Mucosa of rectum (tissue), 2 donors: Measurements from ENCODE around the gene PTTG1IP.
A peak's percentile ranks its signal among the peaks of the same experiment; 100 is the strongest.
"Not testable (repeated sequence)": the region's sequence is repeated elsewhere in the genome, so short reads cannot be mapped to it uniquely, and the experiment has no call there.

ENCODE experiments used
- H3K27ac ChIP-seq, 2 donors: one replicate each; pipeline ENCODE4 v1.7.0; 2013; ENCODE audit warnings: inconsistent platforms in 2 of 2, low read depth in 2 of 2, low read length in 2 of 2
- H3K27me3 ChIP-seq, 2 donors: one replicate each; pipeline ENCODE4 v1.7.0; 2013; ENCODE audit warnings: low read length in 2 of 2; ENCODE audit not compliant: control insufficient read depth in 2 of 2, insufficient read depth in 2 of 2
- H3K36me3 ChIP-seq, 2 donors: one replicate each; pipeline ENCODE4 v1.7.0; 2013; ENCODE audit warnings: low read length in 2 of 2; ENCODE audit not compliant: control insufficient read depth in 2 of 2, insufficient read depth in 2 of 2
- H3K4me1 ChIP-seq, 2 donors: one replicate each; pipeline ENCODE4 v1.7.0; 2013; ENCODE audit warnings: low read length in 2 of 2, mild to moderate bottlenecking in 1 of 2; ENCODE audit not compliant: control insufficient read depth in 2 of 2, insufficient read depth in 2 of 2
- H3K4me3 ChIP-seq, 2 donors: one replicate each; pipeline ENCODE4 v1.7.0; 2013; ENCODE audit warnings: low read length in 2 of 2
- H3K9ac ChIP-seq, 2 donors: one replicate each; pipeline ENCODE4 v1.7.0; 2013; ENCODE audit warnings: low read length in 2 of 2, low read depth in 1 of 2, mild to moderate bottlenecking in 1 of 2
- H3K9me3 ChIP-seq, 2 donors: one replicate each; pipeline ENCODE4 v1.7.0; 2013; ENCODE audit warnings: low read length in 2 of 2; ENCODE audit not compliant: control insufficient read depth in 2 of 2
- donor health status: healthy.
- donor health status: Normal muscosa, but diverticular disease.

Gene PTTG1IP

GRCh38 chr21:44836349-44836665 is 37.2 kb downstream of the PTTG1IP start:
- H3K27me3 ChIP-seq: no peaks in the 10 kb centered on the region
- peaks cover 5 to 11% of the 10 kb centered on the region in 2 donors for H3K4me1 ChIP-seq
- no peaks in the 10 kb centered on the region for H3K36me3 ChIP-seq
- H3K9ac ChIP-seq: no peak overlapping the region
- no peak overlapping the region for H3K4me3 ChIP-seq
- H3K9me3 ChIP-seq: no peaks in the 10 kb centered on the region
- H3K27ac ChIP-seq: no peak overlapping the region

DNA sequence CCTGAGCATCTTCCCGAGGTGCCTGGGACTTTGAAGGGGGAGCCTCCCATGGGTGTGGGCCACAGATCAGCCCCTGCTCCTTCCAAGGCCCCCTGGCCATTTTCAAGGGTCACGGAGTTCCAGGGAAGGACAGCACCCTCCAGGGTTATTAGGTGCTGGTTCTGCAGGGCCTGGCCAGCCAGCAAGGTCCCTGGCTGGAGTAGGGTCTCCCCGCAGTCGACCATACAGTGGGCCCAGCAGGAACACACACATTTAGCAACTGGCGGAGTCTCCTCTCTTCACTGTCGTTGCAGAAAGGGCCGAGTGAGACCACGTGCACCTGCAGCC is 37.9 kb downstream of the PTTG1IP start:
- Histone ChIP-seq H3K27me3 (no peaks in the 10 kb centered on the region), H3K9ac (no peak overlapping the region), H3K36me3 (no peaks in the 10 kb centered on the region), H3K27ac (no peak overlapping the region), H3K4me1 (peaks cover 5 to 11% of the 10 kb centered on the region in 2 donors), H3K4me3 (no peak overlapping the region), H3K9me3 (no peaks in the 10 kb centered on the region)

GRCh38 chr21:44834951-44835646 is 38.4 kb downstream of the PTTG1IP start:
- Histone ChIP-seq H3K9ac (no peak overlapping the region), H3K36me3 (no peaks in the 10 kb centered on the region), H3K9me3 (no peaks in the 10 kb centered on the region), H3K27me3 (no peaks in the 10 kb centered on the region), H3K27ac (no peak overlapping the region), H3K4me1 (peaks cover 5 to 11% of the 10 kb centered on the region in 2 donors), H3K4me3 (peak overlapping the region in 1 of 2 donors; percentile 7)

DNA sequence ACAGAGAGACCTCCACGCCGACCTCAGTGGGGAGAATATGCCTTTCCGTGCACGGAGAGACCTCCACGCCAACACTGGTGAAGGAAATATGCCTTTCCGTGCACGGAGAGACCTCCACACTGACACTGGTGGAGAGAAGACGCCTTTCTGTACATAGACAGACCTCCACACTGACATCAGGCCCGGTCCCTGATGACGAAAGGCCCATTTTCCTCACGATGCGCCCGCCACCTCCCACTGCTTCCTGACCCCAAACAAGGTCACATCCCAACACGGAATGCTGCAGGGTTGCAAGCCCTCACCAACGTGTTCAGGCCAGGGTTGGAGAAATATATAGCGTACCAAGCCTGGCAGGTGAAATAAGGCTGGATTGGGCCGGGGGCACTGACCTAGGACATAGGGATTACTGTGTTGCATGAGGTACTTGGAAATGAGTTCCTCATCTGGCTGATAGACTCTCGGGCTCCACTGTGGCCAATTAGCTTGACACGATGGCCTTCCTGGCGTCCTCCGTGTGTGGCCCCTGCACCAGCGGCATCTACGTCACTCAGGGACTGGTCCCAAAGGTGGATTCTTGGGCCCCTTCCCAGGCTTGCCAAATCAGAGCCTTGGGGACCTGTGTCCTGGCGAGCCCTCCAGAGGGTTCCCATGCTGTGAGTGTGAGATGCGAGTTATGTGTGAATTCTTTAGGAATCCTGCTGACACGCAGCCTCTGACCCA is 39.1 kb downstream of the PTTG1IP start:
- Histone ChIP-seq H3K27me3 (no peaks in the 10 kb centered on the region), H3K4me3 (no peak overlapping the region), H3K9ac (no peak overlapping the region), H3K9me3 (no peaks in the 10 kb centered on the region), H3K27ac (no peak overlapping the region), H3K4me1 (peaks cover 5 to 11% of the 10 kb centered on the region in 2 donors), H3K36me3 (no peaks in the 10 kb centered on the region)

DNA sequence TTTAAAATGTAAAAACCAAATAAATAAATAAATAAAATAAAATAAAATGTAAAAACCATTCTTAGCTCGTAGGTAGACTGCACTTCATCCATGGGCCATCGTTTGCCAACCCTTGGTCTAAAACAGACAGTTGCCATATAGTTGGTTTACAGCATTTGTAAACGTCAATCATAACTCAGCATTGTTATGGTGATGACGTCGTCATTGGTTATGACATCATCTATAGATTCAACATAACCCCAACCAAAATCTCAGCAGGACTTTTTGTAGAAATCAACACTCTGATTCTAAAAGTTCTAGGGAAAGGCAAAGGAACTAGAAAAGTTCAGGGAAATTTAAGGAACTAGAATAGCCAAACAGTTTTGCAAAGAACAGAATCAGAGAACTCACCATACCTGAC is 39.8 kb downstream of the PTTG1IP start:
- no peak overlapping the region for H3K27ac ChIP-seq
- H3K9ac ChIP-seq: no peak overlapping the region
- H3K27me3 ChIP-seq: no peaks in the 10 kb centered on the region
- H3K4me1 ChIP-seq: peaks cover 5 to 11% of the 10 kb centered on the region in 2 donors
- H3K9me3 ChIP-seq: no peaks in the 10 kb centered on the region
- H3K4me3 ChIP-seq: no peak overlapping the region
- no peaks in the 10 kb centered on the region for H3K36me3 ChIP-seq

DNA sequence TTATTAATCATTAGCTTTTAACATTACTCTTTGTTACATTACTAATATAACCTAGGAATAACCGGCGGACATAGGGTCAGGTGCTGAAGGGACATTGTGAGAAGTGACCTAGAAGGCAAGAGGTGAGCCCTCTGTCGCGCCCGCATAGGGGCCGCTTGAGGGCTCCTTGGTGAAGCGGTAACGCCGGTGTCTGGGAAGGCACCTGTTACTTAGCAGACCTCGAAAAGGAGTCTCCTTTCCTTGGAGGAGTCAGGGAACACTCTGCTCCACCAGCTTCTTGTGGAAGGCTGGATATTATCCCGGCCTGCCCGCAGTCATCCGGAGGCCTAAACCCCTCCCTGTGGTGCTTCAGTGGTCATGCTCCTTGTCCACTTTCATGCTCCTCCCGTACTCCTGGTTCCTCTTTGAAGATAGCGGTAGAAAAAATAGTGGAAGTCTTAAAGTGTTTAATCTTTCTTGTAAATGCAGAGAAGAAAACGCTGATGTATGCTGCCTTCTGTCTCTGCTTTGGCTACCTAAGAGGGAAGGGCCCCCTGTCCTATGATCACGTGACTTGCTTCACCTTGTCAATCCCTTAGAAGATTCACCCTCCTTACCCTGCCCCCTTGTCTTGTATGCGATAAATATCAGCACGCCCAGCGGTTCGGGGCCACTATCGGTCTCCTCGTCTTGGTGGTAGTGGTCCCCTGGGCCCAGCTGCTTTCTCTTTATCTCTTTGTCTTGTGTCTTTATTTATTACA is 40.8 kb downstream of the PTTG1IP start:
- H3K4me3 ChIP-seq, H3K27ac ChIP-seq, H3K27me3 ChIP-seq, H3K9ac ChIP-seq, H3K9me3 ChIP-seq, H3K36me3 ChIP-seq: not testable (repeated sequence)
- H3K4me1 ChIP-seq: peaks cover 5 to 11% of the 10 kb centered on the region in 2 donors

DNA sequence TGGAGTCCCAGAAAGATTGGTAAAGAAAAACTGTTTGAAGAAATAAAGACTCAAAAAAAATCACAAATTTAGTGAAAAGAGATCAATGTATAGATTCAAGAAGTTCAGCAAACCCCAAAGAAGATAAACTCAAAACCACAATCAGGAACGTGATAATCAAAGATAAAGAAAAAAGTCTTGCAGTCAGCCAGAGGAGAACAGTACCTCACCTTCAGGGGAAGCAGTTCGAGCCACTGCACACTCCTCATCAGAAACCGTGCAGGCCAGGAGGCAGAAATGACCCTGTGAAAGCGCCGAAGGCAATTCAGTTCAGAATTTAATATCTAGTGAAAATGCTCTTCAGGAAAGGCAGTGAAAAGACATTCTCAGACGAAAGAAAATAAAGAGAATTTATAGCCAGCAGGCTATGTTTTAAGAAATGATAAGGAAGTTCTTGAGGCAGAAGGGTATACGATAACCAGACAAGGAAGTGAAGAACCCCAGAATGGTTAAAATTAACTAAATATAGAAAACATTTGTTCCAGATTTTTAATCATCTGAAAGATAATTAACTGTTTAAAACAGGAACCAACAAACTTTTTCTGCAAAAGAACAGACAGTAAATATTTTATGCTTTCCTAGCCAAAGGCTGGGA is 42.1 kb downstream of the PTTG1IP start:
- Histone ChIP-seq H3K4me3 (no peak overlapping the region), H3K9ac (no peak overlapping the region), H3K36me3 (no peaks in the 10 kb centered on the region), H3K27me3 (no peaks in the 10 kb centered on the region), H3K9me3 (no peaks in the 10 kb centered on the region), H3K4me1 (peaks cover 0 to 6% of the 10 kb centered on the region in 2 donors), H3K27ac (no peak overlapping the region)

DNA sequence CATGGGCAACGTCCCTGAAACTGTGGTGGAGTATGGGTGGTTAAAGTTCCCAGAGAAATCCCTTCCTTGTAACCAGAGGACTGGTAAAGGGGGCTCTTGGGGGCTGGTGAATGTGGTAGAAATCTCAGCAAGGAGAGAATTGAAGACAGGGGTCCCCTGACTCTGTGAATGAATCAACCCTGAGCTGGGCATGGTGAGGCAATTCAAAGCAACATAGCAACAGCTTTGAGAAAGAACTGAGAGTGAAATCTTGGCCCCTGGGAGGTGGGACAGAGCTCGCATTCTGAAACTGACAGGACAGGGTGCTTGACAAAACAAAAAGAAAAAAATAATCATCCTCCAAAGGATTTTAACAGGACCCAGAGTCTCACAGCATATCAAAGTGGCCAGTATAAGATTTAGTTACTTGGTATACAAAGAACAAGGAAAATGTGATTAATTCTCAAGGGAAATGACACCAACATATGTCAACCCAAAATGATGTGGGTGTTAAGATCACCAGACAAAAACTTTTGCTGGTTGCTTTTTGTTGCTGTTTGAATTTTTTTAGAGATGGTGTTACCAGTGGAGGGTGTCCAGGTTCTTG is 43.9 kb downstream of the PTTG1IP start:
- Histone ChIP-seq H3K9ac (no peak overlapping the region), H3K4me1 (no peaks in the 10 kb centered on the region), H3K27ac (no peak overlapping the region), H3K36me3 (no peaks in the 10 kb centered on the region), H3K4me3 (no peak overlapping the region), H3K27me3 (no peaks in the 10 kb centered on the region), H3K9me3 (no peaks in the 10 kb centered on the region)

DNA sequence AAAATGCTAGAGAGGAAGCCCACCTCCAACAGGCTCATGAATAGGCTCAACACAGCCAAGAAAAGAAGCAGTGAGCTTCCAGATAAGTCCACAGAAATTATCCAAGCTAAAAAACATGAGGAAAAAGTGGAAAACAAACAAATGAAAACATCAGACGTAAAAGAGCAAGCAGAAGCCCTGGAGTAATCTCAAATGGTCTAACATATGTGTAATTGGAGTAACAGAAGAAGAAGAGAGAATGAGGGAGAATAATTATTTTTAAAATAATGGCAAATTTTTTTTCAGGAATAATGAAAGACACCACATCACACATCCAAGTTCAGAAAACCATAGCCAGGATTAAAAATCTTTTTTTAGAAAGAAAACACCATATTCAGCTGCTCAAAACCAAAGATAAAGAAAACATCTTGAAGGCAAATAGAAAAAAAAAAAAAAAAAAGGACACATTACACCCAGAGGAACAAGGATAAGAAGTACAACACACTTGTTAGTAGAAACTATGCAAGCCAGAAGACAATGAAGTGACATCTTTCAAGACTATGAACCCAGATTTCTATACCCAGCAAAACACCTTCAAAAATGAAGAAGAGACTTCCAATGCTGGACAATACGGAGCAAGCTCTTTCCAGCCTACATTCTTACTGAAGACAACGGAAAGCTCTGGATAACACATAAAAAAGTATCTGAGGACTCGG is 45.0 kb downstream of the PTTG1IP start:
- Histone ChIP-seq H3K9me3 (peaks cover 0 to 2% of the 10 kb centered on the region in 2 donors), H3K36me3 (no peaks in the 10 kb centered on the region), H3K27ac (no peak overlapping the region), H3K9ac (no peak overlapping the region), H3K4me1 (no peaks in the 10 kb centered on the region), H3K27me3 (no peaks in the 10 kb centered on the region), H3K4me3 (no peak overlapping the region)
